Thoracic aorta (tissue), 2 donors: ENCODE measurements around the gene OBI1. TPM values are rescaled to one million over a fixed set of nuclear protein-coding genes. Genes with fewer than 3 reads are reported as not detected.

Experiments used
- ATAC-seq: fragments of 150-250 bp; one replicate; pipeline ENCODE4 v1.8.0; 2017; ENCODE audit warnings: low read depth; ENCODE audit not compliant: insufficient number of reproducible peaks, low FRiP score
- DNase-seq: peaks from one replicate; pipeline ENCODE4 v3.0.0-alpha.2; 2020; ENCODE audit warnings: low spot score
- H3K27ac ChIP-seq, 2 donors: fragments of 200-600 bp; sonication (generic); 1 replicate in 1 of 2; 2 replicates in 1 of 2; pipeline ENCODE4 v1.5.1; 2016; ENCODE audit warnings: mild to moderate bottlenecking in 2 of 2, moderate library complexity in 2 of 2
- H3K27me3 ChIP-seq: fragments of 200-600 bp; sonication (generic); replicated peaks from 2 replicates; pipeline ENCODE4 v1.6.0; 2016; ENCODE audit warnings: mild to moderate bottlenecking; ENCODE audit not compliant: insufficient read depth
- H3K36me3 ChIP-seq: fragments of 200-600 bp; sonication (generic); one replicate; pipeline ENCODE4 v1.5.1; 2016
- H3K4me1 ChIP-seq, 2 donors: fragments of 200-600 bp; sonication (generic); 1 replicate in 1 of 2; 2 replicates in 1 of 2; pipeline versions ENCODE4 v1.5.1 to v1.6.0; 2016; ENCODE audit warnings: low read depth in 2 of 2, mild to moderate bottlenecking in 1 of 2; ENCODE audit not compliant: control insufficient read depth in 1 of 2
- H3K4me3 ChIP-seq: fragments of 200-600 bp; sonication (generic); 2 replicates; pipeline ENCODE4 v1.5.1; 2016; ENCODE audit warnings: mild to moderate bottlenecking
- H3K9me3 ChIP-seq: fragments of 200-600 bp; sonication (generic); 2 replicates; pipeline ENCODE4 v1.5.1; 2016
- CTCF ChIP-seq: fragments of 200-600 bp; sonication (generic); IDR thresholded peaks from one replicate; pipeline ENCODE4 v1.5.1; 2019; ENCODE audit warnings: antibody characterized with exemption
- total RNA-seq, 2 donors: library from RNA; depleted of rRNA; stranded (reverse); fragments of >200 nt; gene quantifications; one replicate each; pipeline versions ENCODE4 v1.1.0 to v1.2.3, GENCODE V29; 2016

Gene OBI1
- total RNA-seq, 2 donors from 2014 or later, result 9.3 to 10.2 TPM

GRCh38 chr13:78608252-78608687 lies 50.7 kb downstream of the OBI1 start:
- H3K4me1 ChIP-seq, result peaks cover 19 to 25% of the 10 kb centered on the region in 2 donors
- H3K4me3 ChIP-seq, result peak overlapping the region; percentile 73
- no peak for ATAC-seq
- H3K27ac ChIP-seq, result no peak overlapping the region
- H3K27me3 ChIP-seq, result peaks cover 31% of the 10 kb centered on the region
- no peak for TF ChIP-seq CTCF
- DNase-seq, result no peak
- H3K9me3 ChIP-seq, result no peaks in the 10 kb centered on the region
- H3K36me3 ChIP-seq, result no peaks in the 10 kb centered on the region

- Histone ChIP-seq H3K27me3 (peaks cover 32% of the 10 kb centered on the region), H3K36me3 (no peaks in the 10 kb centered on the region), H3K9me3 (no peaks in the 10 kb centered on the region), H3K4me1 (peaks cover 25 to 32% of the 10 kb centered on the region in 2 donors), H3K4me3 (peak overlapping the region; percentile 42), H3K27ac (no peak overlapping the region)
- DNase-seq, result no peak
- no peak for ATAC-seq
- TF ChIP-seq CTCF, result no peak
These were observed 51.3 kb downstream of the OBI1 start for GRCh38 chr13:78607409-78608251.

- ATAC-seq, result no peak
- H3K27me3 ChIP-seq, result peaks cover 36% of the 10 kb centered on the region
- no peaks in the 10 kb centered on the region for H3K9me3 ChIP-seq
- peaks cover 29 to 35% of the 10 kb centered on the region in 2 donors for H3K4me1 ChIP-seq
- no peak overlapping the region for H3K27ac ChIP-seq
- no peak for DNase-seq
- H3K36me3 ChIP-seq, result no peaks in the 10 kb centered on the region
- no peak overlapping the region for H3K4me3 ChIP-seq
- TF ChIP-seq CTCF, result no peak
These were observed 52.2 kb downstream of the OBI1 start for GRCh38 chr13:78606471-78607408.

- peaks cover 33 to 40% of the 10 kb centered on the region in 2 donors for H3K4me1 ChIP-seq
- H3K27ac ChIP-seq, result no peak overlapping the region
- H3K4me3 ChIP-seq, result no peak overlapping the region
- H3K9me3 ChIP-seq, result no peaks in the 10 kb centered on the region
- DNase-seq, result no peak
- H3K27me3 ChIP-seq, result peaks cover 52% of the 10 kb centered on the region
- no peaks in the 10 kb centered on the region for H3K36me3 ChIP-seq
- TF ChIP-seq CTCF, result no peak
- no peak for ATAC-seq
These were observed 54.0 kb downstream of the OBI1 start for GRCh38 chr13:78604782-78605611.
